ENCODE measurements around the gene NCF4.

Gene NCF4

DNA sequence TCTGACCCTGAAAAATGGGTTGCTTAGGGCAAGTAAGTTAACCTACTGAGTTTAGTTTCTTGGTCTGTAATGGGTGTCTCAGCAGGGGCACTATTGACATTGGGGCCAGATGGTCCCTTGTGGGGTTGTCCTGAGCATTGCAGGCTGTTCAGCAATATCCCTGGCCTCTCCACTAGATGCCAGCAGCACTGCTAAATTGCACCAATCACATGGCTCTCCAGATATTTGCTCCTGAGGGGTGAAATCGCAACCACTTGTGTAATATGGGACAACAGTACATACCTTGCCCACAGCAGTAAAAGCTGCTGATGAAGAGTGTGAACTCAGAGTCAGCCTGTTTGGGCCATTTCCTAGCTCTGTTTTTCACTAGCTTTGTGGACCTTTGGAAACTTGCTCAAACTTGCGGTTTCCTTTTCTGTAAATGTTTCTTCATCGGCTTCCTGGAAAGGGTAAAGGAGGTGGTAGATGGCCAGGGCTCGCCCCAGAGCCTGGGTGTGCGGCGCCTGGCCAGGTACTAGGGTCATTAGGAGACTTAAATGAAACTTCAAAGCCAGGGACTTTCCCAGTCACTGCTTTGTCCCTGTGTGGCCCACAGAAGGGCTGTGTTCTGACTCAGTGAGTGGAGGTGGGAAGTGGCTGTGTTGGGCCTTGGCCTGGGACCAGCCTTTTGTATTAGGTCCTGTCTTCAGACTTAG is 13.0 kb downstream of the NCF4 start:
- in situ Hi-C loops (cut with MboI; ENCODE audit: low sequenced_read_pairs, unreplicated experiment), result no loop called here
- DNase-seq (ENCODE audit: low spot score), result peak; percentile 82
- TF ChIP-seq, protein P1, sequence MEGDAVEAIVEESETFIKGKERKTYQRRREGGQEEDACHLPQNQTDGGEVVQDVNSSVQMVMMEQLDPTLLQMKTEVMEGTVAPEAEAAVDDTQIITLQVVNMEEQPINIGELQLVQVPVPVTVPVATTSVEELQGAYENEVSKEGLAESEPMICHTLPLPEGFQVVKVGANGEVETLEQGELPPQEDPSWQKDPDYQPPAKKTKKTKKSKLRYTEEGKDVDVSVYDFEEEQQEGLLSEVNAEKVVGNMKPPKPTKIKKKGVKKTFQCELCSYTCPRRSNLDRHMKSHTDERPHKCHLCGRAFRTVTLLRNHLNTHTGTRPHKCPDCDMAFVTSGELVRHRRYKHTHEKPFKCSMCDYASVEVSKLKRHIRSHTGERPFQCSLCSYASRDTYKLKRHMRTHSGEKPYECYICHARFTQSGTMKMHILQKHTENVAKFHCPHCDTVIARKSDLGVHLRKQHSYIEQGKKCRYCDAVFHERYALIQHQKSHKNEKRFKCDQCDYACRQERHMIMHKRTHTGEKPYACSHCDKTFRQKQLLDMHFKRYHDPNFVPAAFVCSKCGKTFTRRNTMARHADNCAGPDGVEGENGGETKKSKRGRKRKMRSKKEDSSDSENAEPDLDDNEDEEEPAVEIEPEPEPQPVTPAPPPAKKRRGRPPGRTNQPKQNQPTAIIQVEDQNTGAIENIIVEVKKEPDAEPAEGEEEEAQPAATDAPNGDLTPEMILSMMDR (IDR thresholded peaks at IDR 0.05; ENCODE audit: borderline replicate concordance, control extremely low read depth, extremely low read depth, insufficient read depth, missing control alignments), result peak; percentile 57

DNA sequence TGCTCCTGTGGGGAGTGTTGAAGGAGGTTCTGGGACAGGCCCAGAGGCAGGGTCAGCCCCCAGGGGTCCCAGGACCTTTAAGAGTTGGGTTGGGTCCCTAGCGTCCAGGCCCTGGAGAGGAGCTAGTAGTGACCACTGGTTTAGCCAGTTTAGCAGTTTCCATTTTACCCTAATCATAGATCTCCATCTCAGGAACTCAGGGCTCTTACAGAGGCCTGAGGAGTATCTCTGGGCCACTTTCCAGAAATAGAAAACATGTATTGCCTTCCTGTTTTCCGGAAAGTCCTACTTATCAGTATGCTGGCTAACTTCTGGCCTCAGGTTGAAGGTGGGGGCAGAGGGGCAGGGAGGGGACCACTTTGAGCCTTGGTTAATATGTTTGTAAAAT is 13.5 kb downstream of the NCF4 start:
- TF ChIP-seq, protein P1 (IDR thresholded peaks at IDR 0.05; ENCODE audit: borderline replicate concordance, control extremely low read depth, extremely low read depth, insufficient read depth, missing control alignments), result no peak
- DNase-seq (ENCODE audit: low spot score), result no peak
- in situ Hi-C loops (cut with MboI; ENCODE audit: low sequenced_read_pairs, unreplicated experiment), result no loop called here

DNA sequence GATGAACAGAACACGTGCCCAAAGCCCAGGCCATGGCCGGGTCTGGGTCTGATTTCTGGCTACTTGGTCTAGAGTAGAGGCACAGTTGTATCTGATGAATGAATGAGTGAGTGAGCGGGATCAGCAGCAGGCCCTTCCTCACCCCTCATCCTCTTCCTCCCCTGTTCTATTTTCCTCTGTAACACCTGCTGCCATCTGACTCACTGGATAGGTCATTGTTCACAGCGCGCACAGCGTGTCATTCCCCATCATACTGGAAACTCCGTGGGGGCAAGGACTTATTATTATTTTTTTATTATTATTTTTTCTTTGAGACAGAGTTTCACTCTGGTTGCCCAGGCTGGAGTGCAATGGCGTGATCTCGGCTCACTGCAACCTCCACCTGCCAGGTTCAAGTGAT is 13.9 kb downstream of the NCF4 start:
- in situ Hi-C loops (cut with MboI; ENCODE audit: low sequenced_read_pairs, unreplicated experiment), result no loop called here
- DNase-seq (ENCODE audit: low spot score), result no peak
- TF ChIP-seq, protein P1 (IDR thresholded peaks at IDR 0.05; ENCODE audit: borderline replicate concordance, control extremely low read depth, extremely low read depth, insufficient read depth, missing control alignments), result no peak

DNA sequence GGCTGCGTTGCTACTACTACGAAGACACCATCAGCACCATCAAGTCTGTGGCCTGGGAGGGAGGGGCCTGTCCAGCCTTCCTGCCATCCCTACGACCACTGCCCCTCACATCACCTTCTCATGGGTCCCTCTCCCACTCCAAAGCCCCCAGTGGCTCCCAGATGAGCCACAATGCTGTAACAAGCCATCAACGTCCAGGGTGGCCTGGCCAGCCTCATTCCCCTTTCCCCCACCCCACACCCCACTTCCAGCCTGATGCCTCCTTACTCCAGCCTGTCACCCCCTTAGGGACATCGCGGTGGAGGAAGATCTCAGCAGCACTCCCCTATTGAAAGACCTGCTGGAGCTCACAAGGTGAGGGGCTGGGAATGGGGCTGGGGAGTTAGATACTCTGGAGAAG is 14.9 kb downstream of the NCF4 start:
- TF ChIP-seq, protein P1 (IDR thresholded peaks at IDR 0.05; ENCODE audit: borderline replicate concordance, control extremely low read depth, extremely low read depth, insufficient read depth, missing control alignments), result no peak
- in situ Hi-C loops (cut with MboI; ENCODE audit: low sequenced_read_pairs, unreplicated experiment), result no loop called here

DNA sequence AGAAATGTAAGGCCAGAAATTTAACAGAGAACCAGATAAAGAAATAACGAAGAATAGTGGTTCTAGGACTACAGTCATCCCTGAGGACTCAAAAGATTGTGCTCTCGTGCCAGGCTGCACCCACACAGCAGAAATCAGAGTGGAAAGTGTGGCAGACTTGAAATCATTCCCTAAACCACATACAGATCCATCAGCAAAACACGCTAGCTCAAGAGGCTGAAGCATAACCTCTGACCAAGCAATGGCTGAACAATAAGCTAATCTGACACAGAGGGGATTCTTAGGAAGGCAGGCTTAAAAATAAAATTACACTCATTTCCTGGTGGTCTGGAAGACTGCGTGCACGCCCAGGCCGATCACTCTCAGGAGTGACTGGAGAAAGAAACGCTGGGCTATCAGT is 19.0 kb downstream of the NCF4 start:
- in situ Hi-C loops (cut with MboI; ENCODE audit: low sequenced_read_pairs, unreplicated experiment), result no loop called here
- no peak for DNase-seq (ENCODE audit: low spot score)
- TF ChIP-seq, protein P1 (IDR thresholded peaks at IDR 0.05; ENCODE audit: borderline replicate concordance, control extremely low read depth, extremely low read depth, insufficient read depth, missing control alignments), result no peak

More for the DNA sequence above, 14.9 kb downstream of the NCF4 start:
- DNase-seq (ENCODE audit: low spot score), result no peak

DNA sequence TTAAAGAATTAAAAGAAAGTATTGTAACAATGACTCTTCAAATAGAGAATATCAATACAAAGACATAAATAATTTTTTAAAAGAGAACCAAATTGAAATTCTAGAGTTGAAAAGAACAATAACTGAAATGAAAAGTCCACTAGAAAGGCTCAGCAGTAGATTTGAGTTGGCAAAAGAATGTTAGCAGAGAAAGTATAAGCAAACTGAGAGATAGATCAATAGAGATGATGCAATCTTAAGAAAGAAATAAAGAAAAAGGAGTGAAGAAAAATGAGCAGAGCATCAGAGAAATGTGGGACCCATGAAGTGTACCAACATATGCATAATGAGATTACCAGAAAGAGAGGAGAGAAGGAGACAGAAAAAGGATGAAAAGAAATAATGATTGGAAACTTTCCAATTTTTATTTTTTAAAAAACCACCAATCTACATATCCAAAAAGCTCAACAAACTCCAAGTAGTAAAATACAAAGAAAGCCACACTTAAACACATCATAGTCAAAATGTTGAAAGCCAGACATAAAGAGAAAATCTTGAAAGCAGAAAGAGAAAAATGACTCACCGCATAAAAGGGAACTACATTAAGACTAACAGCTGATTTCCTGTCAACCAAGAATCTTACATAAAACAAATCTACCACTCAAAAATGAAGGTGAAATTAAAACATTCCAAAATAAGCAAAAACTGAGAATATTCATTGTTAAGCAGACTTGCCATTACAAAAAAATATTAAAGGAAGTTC is 20.9 kb downstream of the NCF4 start:
- DNase-seq (ENCODE audit: low spot score), result no peak
- TF ChIP-seq, protein P1 (IDR thresholded peaks at IDR 0.05; ENCODE audit: borderline replicate concordance, control extremely low read depth, extremely low read depth, insufficient read depth, missing control alignments), result no peak
- in situ Hi-C loops (cut with MboI; ENCODE audit: low sequenced_read_pairs, unreplicated experiment), result no loop called here

Data from GM13976 (cell line).